ENCODE results near the gene CCDC106. TPM values are rescaled to one million over a fixed set of nuclear protein-coding genes. Genes with fewer than 3 reads are reported as not detected.

CCDC106 gene
- total RNA-seq, 4 donors from 2014 or later = 1.8 to 24.1 (median 8.4) TPM

DNA sequence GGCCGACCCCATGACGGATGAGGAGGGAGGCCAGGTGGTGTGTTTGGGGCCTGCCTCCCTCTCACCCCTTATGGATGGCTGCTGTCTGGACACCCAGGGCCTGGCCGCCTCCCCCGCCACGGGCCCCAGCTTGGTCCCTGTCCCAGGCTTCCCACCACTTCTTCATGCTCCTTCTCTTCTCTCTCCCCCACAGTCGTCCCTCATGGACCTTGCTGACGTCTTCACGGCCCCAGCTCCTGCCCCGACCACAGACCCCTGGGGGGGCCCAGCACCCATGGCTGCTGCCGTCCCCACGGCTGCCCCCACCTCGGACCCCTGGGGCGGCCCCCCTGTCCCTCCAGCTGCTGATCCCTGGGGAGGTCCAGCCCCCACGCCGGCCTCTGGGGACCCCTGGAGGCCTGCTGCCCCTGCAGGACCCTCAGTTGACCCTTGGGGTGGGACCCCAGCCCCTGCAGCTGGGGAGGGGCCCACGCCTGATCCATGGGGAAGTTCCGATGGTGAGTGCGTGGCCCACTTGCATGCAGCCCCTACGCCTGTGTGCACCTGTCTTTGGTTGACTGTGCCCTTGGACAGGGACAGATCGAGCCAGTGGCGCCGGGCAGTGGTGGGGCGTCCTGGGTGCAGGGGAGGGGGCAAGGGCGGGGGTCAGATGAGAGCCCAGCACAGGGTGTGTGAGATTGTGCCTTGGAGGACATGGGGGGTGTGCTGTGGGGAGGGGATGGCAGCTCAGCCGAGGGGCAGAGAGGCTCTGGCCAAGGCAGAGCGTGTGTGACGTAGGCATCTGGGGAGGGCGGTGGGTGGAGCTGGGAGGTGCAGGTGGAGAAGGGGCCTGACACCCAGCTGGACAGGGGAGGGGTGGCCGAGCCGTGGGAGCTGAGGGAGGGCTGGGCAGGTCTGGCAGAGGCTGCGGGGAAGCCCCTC, 43.8 kb downstream of the CCDC106 start:
- TF ChIP-seq, protein P1, sequence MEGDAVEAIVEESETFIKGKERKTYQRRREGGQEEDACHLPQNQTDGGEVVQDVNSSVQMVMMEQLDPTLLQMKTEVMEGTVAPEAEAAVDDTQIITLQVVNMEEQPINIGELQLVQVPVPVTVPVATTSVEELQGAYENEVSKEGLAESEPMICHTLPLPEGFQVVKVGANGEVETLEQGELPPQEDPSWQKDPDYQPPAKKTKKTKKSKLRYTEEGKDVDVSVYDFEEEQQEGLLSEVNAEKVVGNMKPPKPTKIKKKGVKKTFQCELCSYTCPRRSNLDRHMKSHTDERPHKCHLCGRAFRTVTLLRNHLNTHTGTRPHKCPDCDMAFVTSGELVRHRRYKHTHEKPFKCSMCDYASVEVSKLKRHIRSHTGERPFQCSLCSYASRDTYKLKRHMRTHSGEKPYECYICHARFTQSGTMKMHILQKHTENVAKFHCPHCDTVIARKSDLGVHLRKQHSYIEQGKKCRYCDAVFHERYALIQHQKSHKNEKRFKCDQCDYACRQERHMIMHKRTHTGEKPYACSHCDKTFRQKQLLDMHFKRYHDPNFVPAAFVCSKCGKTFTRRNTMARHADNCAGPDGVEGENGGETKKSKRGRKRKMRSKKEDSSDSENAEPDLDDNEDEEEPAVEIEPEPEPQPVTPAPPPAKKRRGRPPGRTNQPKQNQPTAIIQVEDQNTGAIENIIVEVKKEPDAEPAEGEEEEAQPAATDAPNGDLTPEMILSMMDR (IDR thresholded peaks at IDR 0.05; ENCODE audit: low read depth) = no peak

DNA sequence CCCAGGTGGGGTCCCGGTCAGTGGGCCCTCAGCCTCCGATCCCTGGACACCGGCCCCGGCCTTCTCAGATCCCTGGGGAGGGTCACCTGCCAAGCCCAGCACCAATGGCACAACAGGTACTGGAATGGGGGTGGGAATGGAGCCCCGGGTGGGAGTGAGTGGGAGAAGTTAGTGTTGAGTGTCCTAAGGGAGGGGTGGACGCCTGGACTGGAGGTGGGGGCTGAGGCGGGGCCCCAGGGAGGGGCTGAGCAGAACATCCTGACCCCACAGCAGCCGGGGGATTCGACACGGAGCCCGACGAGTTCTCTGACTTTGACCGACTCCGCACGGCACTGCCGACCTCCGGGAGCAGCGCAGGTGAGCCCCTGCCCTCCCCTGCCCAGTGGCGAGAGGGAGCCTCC, 44.7 kb downstream of the CCDC106 start:
- TF ChIP-seq, protein P1 (IDR thresholded peaks at IDR 0.05; ENCODE audit: low read depth) = no peak

DNA sequence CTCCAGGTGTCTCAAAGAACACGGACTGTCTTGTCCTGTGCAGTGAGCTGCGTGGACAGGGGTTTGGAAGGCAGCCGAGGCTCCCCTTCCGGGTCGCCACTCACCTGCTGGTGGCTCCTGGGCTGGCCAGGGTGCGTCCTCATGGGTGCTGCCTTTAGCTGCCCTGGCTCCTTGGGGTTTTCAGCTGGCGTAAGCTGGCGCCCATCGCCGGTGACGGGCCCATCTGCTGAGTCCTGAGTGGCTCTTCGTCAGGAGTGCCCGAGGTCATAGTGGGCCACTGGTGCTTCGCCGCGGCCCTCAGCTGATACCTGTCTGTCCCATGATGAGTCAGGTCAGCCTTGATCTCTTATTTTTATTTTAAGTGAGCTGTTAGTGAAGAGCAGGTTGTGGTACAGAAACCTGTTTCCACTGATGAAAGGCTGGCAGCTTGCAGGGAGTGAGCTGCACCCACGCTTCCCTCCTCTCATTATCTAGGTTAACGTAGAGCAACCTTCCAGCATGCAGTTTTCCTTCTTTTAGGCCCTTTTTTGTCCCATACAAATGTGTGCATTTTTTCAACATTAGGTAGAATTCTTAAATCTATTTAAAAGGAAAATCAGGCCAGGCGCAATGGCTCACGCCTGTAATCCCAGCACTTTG, 45.4 kb downstream of the CCDC106 start:
- TF ChIP-seq, protein P1 (IDR thresholded peaks at IDR 0.05; ENCODE audit: low read depth) = no peak

DNA sequence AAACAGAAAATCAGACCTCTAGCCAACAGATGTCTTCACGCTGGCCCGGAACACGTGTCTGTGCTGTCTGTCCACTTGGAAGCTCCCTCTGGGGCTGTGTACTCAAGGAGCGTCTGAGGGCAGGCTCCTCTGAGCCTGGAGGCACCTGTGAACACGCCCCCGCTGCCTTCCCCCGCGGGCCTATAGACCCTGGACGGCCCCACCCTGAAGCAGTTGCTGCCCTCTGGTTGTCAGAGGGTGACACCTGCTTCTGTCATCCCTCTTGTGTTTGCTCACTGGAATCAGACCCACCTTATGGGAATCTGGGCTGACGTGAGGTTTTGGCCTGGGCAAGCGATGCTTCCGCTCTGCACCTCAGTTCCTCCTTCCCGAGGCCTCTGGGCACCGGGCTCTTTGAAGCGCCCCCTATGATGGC, 46.2 kb downstream of the CCDC106 start:
- TF ChIP-seq, protein P1 (IDR thresholded peaks at IDR 0.05; ENCODE audit: low read depth) = no peak

DNA sequence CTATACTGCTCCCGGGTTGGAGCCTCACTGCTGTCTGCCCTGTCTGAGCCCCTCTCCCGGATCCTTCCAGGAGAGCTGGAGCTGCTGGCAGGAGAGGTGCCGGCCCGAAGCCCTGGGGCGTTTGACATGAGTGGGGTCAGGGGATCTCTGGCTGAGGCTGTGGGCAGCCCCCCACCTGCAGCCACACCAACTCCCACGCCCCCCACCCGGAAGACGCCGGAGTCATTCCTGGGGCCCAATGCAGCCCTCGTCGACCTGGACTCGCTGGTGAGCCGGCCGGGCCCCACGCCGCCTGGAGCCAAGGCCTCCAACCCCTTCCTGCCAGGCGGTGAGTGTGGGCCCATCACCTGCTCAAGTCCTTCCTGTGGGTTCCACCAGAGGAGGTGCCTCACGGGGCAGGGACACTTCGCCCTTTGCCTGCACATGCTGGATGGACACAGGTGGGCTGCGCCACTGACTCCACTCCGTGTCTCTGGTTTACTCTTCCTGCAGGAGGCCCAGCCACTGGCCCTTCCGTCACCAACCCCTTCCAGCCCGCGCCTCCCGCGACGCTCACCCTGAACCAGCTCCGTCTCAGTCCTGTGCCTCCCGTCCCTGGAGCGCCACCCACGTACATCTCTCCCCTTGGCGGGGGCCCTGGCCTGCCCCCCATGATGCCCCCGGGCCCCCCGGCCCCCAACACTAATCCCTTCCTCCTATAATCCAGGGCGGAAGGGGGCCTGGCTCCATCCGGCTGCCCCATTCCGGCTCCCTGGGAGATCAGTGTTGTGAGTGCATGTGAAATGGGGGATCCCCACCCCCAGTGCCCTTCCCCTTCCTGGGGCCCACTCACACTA, 46.9 kb downstream of the CCDC106 start:
- TF ChIP-seq, protein P1 (IDR thresholded peaks at IDR 0.05; ENCODE audit: low read depth) = no peak

DNA sequence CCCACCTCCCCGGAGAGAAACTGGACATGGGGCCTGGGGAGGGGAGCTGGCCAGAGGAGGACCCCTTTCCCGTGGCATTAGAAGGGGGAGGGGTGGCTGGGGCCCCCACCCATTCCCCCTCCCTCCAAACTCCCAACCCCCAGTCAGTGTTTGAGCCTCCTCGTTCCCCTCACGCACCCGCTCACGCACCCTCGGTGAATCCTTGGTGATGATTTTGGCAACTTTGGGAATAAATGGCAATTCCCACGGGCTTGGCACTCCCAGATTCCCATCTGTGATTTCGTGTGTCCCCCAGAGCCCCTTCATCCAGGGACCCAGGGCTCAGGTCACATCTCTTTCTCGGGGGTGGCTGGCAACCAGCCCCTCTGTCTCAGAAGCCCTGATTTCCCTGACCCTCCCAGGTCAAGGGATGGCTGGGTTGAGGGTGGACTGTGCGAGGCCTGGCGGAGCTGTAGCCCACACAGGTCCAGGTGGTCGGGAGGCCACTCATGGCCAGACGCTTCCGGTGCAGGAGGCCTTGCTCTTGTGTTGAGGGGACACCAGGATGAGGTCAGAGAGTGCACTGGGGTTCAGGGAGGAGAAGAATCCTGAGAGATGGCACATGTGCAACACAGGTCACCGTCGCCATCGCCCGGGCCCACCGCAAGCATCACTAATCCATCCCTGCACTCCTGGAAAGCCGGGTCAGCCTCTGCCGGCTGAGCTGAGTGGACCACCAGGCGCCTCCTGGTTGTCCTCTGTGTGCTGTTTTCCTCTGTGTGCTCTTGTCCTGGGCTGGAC, 47.7 kb downstream of the CCDC106 start:
- TF ChIP-seq, protein P1 (IDR thresholded peaks at IDR 0.05; ENCODE audit: low read depth) = no peak

All from subcutaneous adipose tissue (tissue), 4 donors.